ENCODE results near the gene SLC22A1. TPM values are rescaled to one million over a fixed set of nuclear protein-coding genes. Genes with fewer than 3 reads are reported as not detected.
"Not testable (repeated sequence)": the region's sequence is repeated elsewhere in the genome, so short reads cannot be mapped to it uniquely, and the experiment has no call there.

SLC22A1 gene
- total RNA-seq, 1 donor from 2014 or later, result 1.2 TPM

DNA sequence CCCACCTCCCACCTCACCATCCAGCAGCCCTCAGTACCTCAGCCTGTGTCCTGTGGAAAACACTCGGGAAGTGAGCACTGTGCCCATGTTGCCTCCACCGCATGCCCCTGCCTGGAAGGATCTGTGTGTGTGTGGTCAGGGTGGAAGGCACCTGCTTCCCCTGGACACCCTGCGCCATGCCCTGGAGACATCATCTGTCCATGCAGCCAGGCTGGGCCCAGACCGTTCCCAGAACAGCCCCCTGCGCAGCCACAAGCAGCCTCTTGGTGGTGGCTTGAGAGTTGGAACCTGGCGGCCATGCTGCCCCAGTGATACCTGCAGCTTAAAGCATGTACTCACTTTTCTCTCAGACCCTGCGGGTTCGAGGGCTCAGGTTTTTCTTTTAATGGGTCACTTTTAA is 34.9 kb upstream of the SLC22A1 start:
- Mint-ChIP-seq H3K4me1 (ENCODE audit: low read depth) (peaks cover 9% of the 10 kb centered on the region), H3K36me3 (ENCODE audit: low read depth) (peaks cover 79% of the 10 kb centered on the region), H3K27ac (no peak overlapping the region), H3K9me3 (no peaks in the 10 kb centered on the region), H3K27me3 (ENCODE audit: low read depth) (no peaks in the 10 kb centered on the region), H3K4me3 (ENCODE audit: low read depth) (no peak overlapping the region)
- DNase-seq (ENCODE audit: low spot score), result no peak
- intact Hi-C loops (cut with micrococcal nuclease), result no loop called here

DNA sequence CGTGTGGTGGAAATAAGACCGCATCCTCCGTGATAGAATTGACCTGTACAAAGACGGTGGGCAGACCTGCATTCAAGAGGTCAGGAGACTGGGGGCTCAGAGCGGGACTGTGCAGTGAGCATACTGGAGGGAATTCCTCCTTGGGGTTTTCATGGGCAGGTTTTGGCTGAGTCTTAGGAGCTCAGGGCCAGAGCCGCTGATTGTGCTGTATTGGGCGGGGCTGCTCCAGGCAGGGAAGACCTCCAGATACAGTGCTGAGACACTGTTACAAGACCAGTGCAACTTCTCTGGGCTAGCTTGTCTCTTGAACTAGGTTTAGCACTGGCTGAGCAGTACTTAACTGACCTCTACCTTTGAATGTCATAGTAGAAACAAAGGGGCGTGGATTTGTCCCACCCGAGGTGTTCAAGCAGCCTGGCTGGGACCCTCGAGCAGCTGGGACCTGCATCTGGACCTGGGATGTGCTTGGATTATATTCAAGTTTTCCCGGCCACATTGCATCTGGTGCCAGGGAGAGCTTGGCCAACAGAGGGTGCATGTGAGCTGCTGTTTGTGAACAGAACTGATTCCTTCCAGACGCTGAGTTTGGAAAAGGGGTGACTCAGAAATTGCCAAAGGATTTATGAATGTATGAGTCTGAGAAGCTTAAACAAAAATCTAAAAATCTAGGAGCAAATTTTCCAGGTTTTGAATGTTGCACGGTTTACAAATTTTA is 33.4 kb upstream of the SLC22A1 start:
- Mint-ChIP-seq H3K4me1 (ENCODE audit: low read depth) (peaks cover 9% of the 10 kb centered on the region), H3K9me3 (no peaks in the 10 kb centered on the region), H3K27ac (no peak overlapping the region), H3K27me3 (ENCODE audit: low read depth) (no peaks in the 10 kb centered on the region), H3K36me3 (ENCODE audit: low read depth) (peaks cover 69% of the 10 kb centered on the region), H3K4me3 (ENCODE audit: low read depth) (no peak overlapping the region)
- no peak for DNase-seq (ENCODE audit: low spot score)
- intact Hi-C loops (cut with micrococcal nuclease), result no loop called here

- Mint-ChIP-seq H3K27ac (no peak overlapping the region), H3K4me3 (ENCODE audit: low read depth) (no peak overlapping the region), H3K36me3 (ENCODE audit: low read depth) (peaks cover 68% of the 10 kb centered on the region), H3K9me3 (no peaks in the 10 kb centered on the region), H3K27me3 (ENCODE audit: low read depth) (no peaks in the 10 kb centered on the region), H3K4me1 (ENCODE audit: low read depth) (peaks cover 7% of the 10 kb centered on the region)
- intact Hi-C loops (cut with micrococcal nuclease), result no loop called here
- no peak for DNase-seq (ENCODE audit: low spot score)
These were observed 32.7 kb upstream of the SLC22A1 start for GRCh38 chr6:160088784-160089533.

DNA sequence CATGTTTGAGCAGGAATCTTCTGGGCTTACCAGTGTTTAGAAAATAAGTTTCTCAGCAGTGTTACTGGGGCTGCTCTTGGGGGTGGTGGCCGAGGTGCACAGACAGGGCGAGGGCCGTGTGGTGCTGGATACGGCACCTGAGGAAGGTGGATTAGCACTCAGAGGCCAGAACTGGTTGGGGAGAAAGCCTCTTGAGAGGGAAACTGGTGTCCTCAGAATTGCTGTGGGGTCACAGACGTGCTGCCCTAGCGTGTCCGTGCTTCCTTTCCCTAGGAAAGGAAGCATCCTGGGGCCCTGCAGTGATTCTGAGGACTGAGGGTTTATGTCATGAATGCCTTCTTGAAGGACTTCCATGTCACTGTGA is 32.1 kb upstream of the SLC22A1 start:
- H3K9me3 Mint-ChIP-seq, result no peaks in the 10 kb centered on the region
- H3K36me3 Mint-ChIP-seq (ENCODE audit: low read depth), result peaks cover 68% of the 10 kb centered on the region
- no peak for DNase-seq (ENCODE audit: low spot score)
- H3K27ac Mint-ChIP-seq, result no peak overlapping the region
- H3K27me3 Mint-ChIP-seq (ENCODE audit: low read depth), result no peaks in the 10 kb centered on the region
- intact Hi-C loops (cut with micrococcal nuclease), result no loop called here
- peaks cover 4% of the 10 kb centered on the region for H3K4me1 Mint-ChIP-seq (ENCODE audit: low read depth)
- no peak overlapping the region for H3K4me3 Mint-ChIP-seq (ENCODE audit: low read depth)

GRCh38 chr6:160090442-160091239 is 31.0 kb upstream of the SLC22A1 start:
- H3K9me3 Mint-ChIP-seq; H3K4me3 Mint-ChIP-seq (ENCODE audit: low read depth); H3K4me1 Mint-ChIP-seq (ENCODE audit: low read depth); DNase-seq (ENCODE audit: low spot score); intact Hi-C loops (cut with micrococcal nuclease); H3K27ac Mint-ChIP-seq; H3K27me3 Mint-ChIP-seq (ENCODE audit: low read depth): not testable (repeated sequence)
- H3K36me3 Mint-ChIP-seq (ENCODE audit: low read depth), result peaks cover 62% of the 10 kb centered on the region

DNA sequence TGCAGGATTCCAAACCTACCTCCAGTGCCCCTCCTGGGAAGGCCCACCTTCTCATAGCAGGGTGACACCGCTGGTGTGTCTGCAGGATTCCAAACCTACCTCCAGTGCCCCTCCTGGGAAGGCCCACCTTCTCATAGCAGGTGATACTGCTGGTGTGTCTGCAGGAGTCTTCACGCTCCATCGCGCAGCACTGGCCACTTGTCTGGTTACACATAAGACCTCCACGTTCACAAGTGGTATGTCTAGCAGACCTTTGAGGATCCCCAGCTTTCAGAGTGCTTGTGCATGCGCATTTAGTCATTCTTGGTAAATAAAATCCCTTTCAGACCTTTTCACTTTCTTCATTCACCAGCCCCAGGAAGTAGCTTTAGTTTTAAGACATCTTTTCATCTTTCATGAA is 29.4 kb upstream of the SLC22A1 start:
- H3K27me3 Mint-ChIP-seq (ENCODE audit: low read depth); H3K4me1 Mint-ChIP-seq (ENCODE audit: low read depth); DNase-seq (ENCODE audit: low spot score); H3K4me3 Mint-ChIP-seq (ENCODE audit: low read depth); H3K9me3 Mint-ChIP-seq; H3K27ac Mint-ChIP-seq; intact Hi-C loops (cut with micrococcal nuclease): not testable (repeated sequence)
- peaks cover 62% of the 10 kb centered on the region for H3K36me3 Mint-ChIP-seq (ENCODE audit: low read depth)

DNA sequence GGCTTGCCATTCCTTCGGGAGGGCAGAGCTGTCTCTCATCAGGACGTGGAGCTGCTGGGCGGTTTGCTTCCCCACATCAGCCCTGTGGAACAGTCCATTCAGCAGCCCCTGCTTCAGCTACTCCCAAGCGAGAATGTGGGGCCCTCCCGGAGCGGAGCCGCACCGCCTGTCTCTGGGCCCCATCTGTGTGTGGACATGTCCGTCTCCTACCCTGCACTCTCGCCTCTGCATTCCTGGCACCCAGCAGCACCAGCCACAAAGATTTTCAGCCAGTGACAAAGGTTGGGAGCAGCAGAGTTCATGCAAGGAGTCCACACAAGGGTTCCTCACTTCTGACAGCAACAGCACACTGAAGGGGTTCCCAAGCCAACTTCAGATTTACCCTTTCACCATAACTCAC is 29.0 kb upstream of the SLC22A1 start:
- peaks cover 64% of the 10 kb centered on the region for H3K36me3 Mint-ChIP-seq (ENCODE audit: low read depth)
- no peaks in the 10 kb centered on the region for H3K9me3 Mint-ChIP-seq

DNA sequence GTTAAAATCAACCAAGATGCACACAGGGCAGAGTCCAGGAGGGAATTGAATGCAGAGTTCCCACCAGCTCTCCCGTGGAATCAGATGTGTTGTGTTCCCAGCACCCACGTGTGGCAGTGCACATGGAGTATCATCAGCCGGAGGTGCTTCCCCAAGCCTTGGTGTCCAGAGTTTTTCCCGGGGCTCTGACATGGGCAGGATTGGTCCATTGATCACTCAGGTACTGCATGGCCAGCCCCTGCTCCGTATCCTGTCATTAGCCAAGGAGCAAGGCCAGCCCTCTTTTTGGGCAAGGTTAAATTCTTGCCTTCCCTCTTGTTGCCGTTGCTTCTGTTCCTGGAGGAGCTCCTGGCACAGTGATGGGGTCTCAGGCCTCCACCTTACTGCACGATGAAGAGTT is 28.6 kb upstream of the SLC22A1 start:
- Mint-ChIP-seq H3K36me3 (ENCODE audit: low read depth) (peaks cover 64% of the 10 kb centered on the region), H3K4me1 (ENCODE audit: low read depth) (peaks cover 1% of the 10 kb centered on the region), H3K4me3 (ENCODE audit: low read depth) (no peak overlapping the region), H3K9me3 (no peaks in the 10 kb centered on the region), H3K27me3 (ENCODE audit: low read depth) (no peaks in the 10 kb centered on the region), H3K27ac (no peak overlapping the region)
- intact Hi-C loops (cut with micrococcal nuclease), result no loop called here
- DNase-seq (ENCODE audit: low spot score), result no peak

More for the DNA sequence above, 29.0 kb upstream of the SLC22A1 start:
- Mint-ChIP-seq H3K4me1 (ENCODE audit: low read depth) (no peaks in the 10 kb centered on the region), H3K4me3 (ENCODE audit: low read depth) (no peak overlapping the region), H3K27ac (no peak overlapping the region), H3K27me3 (ENCODE audit: low read depth) (no peaks in the 10 kb centered on the region)
- intact Hi-C loops (cut with micrococcal nuclease), result no loop called here
- no peak for DNase-seq (ENCODE audit: low spot score)

GRCh38 chr6:160093946-160094345 is 27.7 kb upstream of the SLC22A1 start:
- H3K27me3 Mint-ChIP-seq (ENCODE audit: low read depth), result no peaks in the 10 kb centered on the region
- peaks cover 3% of the 10 kb centered on the region for H3K4me1 Mint-ChIP-seq (ENCODE audit: low read depth)
- intact Hi-C loops (cut with micrococcal nuclease), result no loop called here
- peaks cover 64% of the 10 kb centered on the region for H3K36me3 Mint-ChIP-seq (ENCODE audit: low read depth)
- no peak overlapping the region for H3K27ac Mint-ChIP-seq
- DNase-seq (ENCODE audit: low spot score), result no peak
- H3K9me3 Mint-ChIP-seq, result no peaks in the 10 kb centered on the region
- H3K4me3 Mint-ChIP-seq (ENCODE audit: low read depth), result no peak overlapping the region

DNA sequence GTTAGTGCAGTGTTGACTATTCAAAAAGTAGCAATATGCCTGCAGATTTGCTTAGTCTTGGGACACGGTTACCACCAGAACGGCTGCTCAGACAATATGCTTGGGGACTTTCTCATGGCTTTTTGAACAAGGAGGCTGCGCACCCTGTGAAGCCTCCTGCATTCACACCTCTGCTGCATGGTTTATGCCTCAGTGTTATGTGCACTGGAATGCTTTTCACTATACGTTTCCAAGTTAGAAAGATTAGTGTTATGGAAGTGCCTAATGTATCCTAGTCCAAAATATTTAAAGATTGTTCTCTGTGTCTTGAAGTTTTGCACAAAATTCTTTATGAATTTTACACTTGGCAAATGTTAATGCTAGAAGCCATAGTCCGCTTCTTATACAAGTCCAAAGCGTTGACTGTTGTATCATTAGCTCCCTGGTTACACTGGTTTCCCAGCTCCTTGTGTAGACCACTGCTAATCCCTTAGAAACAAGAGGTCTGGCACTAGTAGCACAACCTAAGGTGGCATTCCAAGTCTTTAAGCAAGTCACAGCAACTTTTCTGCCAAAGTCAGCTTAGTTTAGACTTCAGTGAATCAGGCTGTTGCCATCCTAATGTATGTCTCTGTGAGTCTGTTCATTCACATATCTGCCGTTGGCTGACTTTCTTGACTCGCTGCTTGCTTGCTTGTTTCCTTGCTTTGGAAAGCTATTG is 26.3 kb upstream of the SLC22A1 start:
- Mint-ChIP-seq H3K36me3 (ENCODE audit: low read depth) (peaks cover 59% of the 10 kb centered on the region), H3K9me3 (no peaks in the 10 kb centered on the region), H3K4me3 (ENCODE audit: low read depth) (no peak overlapping the region), H3K27me3 (ENCODE audit: low read depth) (no peaks in the 10 kb centered on the region), H3K27ac (no peak overlapping the region), H3K4me1 (ENCODE audit: low read depth) (peaks cover 11% of the 10 kb centered on the region)
- intact Hi-C loops (cut with micrococcal nuclease), result no loop called here
- no peak for DNase-seq (ENCODE audit: low spot score)

DNA sequence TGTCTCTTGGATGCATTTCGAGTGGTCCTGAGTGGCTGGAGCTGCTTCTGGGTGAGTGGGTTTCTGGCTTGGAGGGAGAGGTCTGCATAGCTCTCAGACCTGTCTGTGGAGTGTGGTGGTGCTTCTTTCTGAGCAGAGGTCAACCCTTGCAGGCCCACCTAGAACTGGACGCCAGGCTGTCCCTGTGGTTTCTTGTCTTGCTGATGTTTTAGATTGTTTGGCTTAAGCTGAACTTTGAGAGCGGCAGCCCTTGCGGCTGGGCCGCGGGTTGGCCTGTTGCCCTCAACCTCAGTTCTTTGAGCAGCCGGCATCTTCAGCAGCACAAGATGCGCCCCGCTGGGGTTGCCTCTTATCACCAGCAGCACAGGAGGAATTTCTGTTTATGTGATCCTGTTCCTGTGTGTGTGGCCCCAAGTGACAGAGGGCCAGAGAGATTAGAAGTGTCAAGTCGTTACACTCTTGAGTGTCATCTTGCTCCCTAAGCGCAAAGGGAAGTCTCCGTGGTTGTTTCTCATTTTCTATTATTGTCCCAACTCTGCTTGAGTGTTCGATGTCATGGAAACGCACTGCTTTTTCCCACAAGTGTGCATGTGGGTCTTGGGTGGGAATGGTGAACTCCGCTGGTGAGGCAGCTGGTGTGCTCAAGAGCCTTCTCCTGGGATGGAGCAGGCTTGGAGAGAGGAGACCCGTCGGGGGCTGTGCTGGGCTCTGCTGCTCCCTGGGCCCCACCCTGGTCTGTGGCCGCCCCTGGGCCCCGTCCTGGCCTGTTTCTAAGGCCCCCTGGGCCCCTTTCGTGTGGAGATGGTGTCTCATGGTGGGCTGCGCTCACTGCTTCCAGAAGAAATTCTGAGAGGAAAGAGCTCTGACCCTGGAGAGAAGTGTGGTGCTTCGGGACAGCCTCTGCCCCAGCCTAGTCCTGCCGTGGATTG is 20.1 kb upstream of the SLC22A1 start:
- H3K9me3 Mint-ChIP-seq, result no peaks in the 10 kb centered on the region
- H3K4me1 Mint-ChIP-seq (ENCODE audit: low read depth), result peaks cover 17% of the 10 kb centered on the region
- H3K27ac Mint-ChIP-seq, result no peak overlapping the region
- H3K27me3 Mint-ChIP-seq (ENCODE audit: low read depth), result no peaks in the 10 kb centered on the region
- H3K4me3 Mint-ChIP-seq (ENCODE audit: low read depth), result no peak overlapping the region
- H3K36me3 Mint-ChIP-seq (ENCODE audit: low read depth), result peaks cover 71% of the 10 kb centered on the region
- DNase-seq (ENCODE audit: low spot score), result no peak
- intact Hi-C loops (cut with micrococcal nuclease), result loop anchor here (5.0 kb wide), 1 partner anchor 239 kb away; no protein-coding TSS in a partner anchor

DNA sequence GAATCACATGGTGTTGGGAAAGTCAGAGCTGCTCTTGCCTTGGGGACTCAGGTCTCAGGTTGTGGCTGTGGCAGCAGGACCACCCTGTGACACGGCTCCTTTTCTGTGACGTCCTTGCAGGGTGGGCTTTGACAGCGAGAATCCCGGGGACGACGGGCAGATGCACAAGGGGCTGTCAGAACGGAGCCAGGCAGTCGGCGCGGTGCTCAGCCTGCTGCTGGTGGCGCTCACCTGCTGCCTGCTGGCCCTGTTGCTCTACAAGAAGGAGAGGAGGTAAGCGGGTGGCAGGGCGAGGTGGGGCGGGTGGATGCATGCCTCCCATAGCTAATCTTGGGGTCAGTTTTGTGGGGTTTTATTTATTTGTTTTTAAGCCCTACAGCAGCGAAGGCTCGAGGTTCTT is 19.2 kb upstream of the SLC22A1 start:
- no peak overlapping the region for H3K27ac Mint-ChIP-seq

More for the DNA sequence above, 19.2 kb upstream of the SLC22A1 start:
- no peak overlapping the region for H3K4me3 Mint-ChIP-seq (ENCODE audit: low read depth)
- peaks cover 69% of the 10 kb centered on the region for H3K36me3 Mint-ChIP-seq (ENCODE audit: low read depth)
- H3K9me3 Mint-ChIP-seq, result no peaks in the 10 kb centered on the region
- DNase-seq (ENCODE audit: low spot score), result no peak
- H3K27me3 Mint-ChIP-seq (ENCODE audit: low read depth), result no peaks in the 10 kb centered on the region
- H3K4me1 Mint-ChIP-seq (ENCODE audit: low read depth), result peaks cover 17% of the 10 kb centered on the region
- intact Hi-C loops (cut with micrococcal nuclease), result loop anchor here (5.0 kb wide), 1 partner anchor 240 kb away; no protein-coding TSS in a partner anchor

All from activated T-helper 2 cell treated with anti-CD3 and anti-CD28 coated beads, Interferon-gamma antibody, Interleukin-2, Interleukin-4, amounts not matched to agents 10 μg/mL and 5 μg/mL and 100 μg/mL, durations not matched to agents 14 hours and 24 hours and 36 hours (primary cell).